ENCODE data around the gene WIPF1.

DNA sequence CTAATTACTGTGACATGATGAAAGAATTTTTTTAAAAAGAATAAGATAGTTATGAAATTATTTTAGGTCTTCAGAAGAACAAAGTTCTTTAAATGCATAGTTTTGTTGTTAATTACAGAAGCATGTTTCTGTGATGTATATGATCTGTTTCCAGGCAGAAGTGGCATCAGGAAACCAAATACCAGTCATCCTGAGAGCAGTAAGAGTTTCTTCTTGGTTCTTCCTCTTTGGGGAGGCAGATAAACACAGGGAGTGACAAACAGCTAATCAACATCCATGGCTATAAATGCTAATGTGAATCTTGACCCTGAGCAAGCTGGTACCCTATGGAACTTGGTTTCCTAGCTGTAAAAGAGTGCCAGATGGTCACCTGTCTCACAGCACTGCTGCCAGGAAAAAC, 29.2 kb downstream of the WIPF1 start:
- TF ChIP-seq POLR2AphosphoS5 (IDR thresholded peaks at IDR 0.05; ENCODE audit: borderline replicate concordance, low read depth, low read length) (no peak), EZH2 (IDR thresholded peaks at IDR 0.05) (no peak)

All from SK-N-MC (cell line).